ENCODE data around the gene DLGAP1. TPM values are rescaled to one million over a fixed set of nuclear protein-coding genes. Genes with fewer than 3 reads are reported as not detected.
A peak's percentile ranks its signal among the peaks of the same experiment; 100 is the strongest.

Gene DLGAP1
- total RNA-seq, 3 donors from 2014 or later: 0.96 to 17.6 (median 5.2) TPM

DNA sequence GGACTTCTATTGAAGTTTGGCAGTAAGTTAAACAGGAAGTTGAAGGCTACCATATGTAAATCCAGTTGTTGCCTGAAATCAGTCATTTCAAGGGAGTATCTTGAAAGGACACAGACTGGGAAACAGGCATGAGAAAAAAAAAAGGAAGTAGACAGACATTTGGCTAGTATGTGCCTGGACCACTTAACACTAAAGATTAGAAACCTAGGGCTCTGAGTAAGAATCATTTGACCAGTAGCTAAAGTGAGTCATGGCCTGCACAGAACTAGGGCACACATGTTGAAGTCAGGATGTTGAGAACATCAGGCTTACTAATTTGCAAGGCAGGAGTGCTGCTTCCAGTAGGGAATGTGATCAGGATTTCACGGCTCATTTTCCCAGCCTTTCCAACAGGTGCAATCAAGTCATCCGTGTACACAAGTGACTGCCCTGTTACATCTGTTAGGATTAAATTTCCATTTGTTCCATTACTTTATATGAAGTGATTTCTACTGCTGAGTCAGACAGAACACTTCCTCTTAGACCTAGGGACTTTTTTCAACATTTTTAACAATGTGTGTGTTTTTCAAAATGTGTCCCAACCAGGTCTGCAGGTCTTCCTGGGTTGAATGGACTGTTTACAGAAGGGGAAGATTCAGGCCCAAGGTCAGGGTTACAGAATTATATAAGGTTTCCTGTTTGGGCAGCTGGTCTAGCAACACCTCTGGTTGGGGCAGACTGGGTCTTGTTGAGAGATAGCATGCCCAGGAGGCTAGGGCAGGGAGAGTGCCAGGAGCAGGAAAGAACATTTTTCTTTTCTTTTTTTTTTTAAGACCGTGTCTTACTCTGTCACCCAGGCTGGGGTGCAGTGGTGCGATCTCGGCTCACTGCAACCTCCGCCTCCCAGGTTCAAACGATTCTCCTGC, 859.5 kb downstream of the DLGAP1 start:
- intact Hi-C loops (cut with DNase I; ENCODE audit: low total_unique reads): loop anchor here (10.0 kb wide), 1 partner anchor 331 kb away; the partner anchor contains the start of gene MYL12B
- peak in 2 of 3 donors; percentile 64 to 73 for TF ChIP-seq POLR2AphosphoS5 (IDR thresholded peaks at IDR 0.05)
- TF ChIP-seq POLR2A (IDR thresholded peaks at IDR 0.05): no peak
- no peak for TF ChIP-seq CTCF (IDR thresholded peaks at IDR 0.05)
- peak in 1 of 2 donors; percentile 45 for DNase-seq (ENCODE audit: low spot score in 2 of 2)

DNA sequence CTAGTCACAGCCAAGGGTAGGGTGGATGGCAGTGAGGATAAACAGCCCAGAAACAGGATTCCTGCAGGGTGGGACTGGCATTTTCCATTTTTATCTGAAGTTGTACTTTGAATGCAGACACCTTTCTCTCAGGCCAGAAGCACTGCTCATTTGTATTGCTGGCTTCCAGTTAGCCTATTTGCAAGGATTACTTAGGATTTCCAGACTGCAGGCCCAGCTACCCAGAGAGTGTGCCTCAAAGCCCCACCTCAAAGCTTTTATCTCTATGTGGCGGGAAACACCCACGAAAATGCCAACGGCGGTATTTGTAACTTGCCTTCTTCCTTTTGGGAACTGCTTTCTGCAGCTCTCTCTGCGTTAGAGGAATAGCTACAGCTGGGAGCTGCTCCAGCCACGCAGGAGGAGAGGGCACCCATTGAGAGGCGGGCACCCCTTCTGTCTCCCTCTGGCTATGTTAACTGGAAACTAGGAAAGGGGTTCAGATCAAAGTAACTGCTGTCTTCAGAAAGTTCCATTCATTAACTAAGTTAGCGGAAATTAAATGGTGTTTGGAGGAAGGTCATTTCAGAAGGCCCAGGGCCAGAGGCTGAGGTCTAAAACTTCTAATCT, 860.2 kb downstream of the DLGAP1 start:
- Histone ChIP-seq H3K27ac (peak overlapping the region; percentile 98), H3K36me3 (no peaks in the 10 kb centered on the region), H3K27me3 (no peaks in the 10 kb centered on the region), H3K4me1 (peaks cover 5 to 35% of the 10 kb centered on the region in 2 donors), H3K9me3 (no peaks in the 10 kb centered on the region), H3K4me3 (peak overlapping the region; percentile 47 to 68 (median 50))
- no peak for TF ChIP-seq POLR2AphosphoS5 (IDR thresholded peaks at IDR 0.05)
- TF ChIP-seq CTCF (IDR thresholded peaks at IDR 0.05): no peak
- TF ChIP-seq POLR2A (IDR thresholded peaks at IDR 0.05): peak; percentile 26
- peak in 1 of 2 donors; percentile 61 for DNase-seq (ENCODE audit: low spot score in 2 of 2)
- intact Hi-C loops (cut with DNase I; ENCODE audit: low total_unique reads): loop anchor here (10.0 kb wide), 1 partner anchor 330 kb away; the partner anchor contains the start of gene MYL12B

More for the DNA sequence above, 859.5 kb downstream of the DLGAP1 start:
- H3K9me3 ChIP-seq: no peaks in the 10 kb centered on the region
- peak overlapping the region; percentile 98 for H3K27ac ChIP-seq
- peak overlapping the region; percentile 47 to 68 (median 50) for H3K4me3 ChIP-seq
- H3K4me1 ChIP-seq: peaks cover 5 to 35% of the 10 kb centered on the region in 2 donors
- no peaks in the 10 kb centered on the region for H3K36me3 ChIP-seq
- H3K27me3 ChIP-seq: no peaks in the 10 kb centered on the region

- peak overlapping the region; percentile 47 to 68 (median 50) for H3K4me3 ChIP-seq
- H3K9me3 ChIP-seq: no peaks in the 10 kb centered on the region
- no peaks in the 10 kb centered on the region for H3K36me3 ChIP-seq
- peak; percentile 89 to 91 for DNase-seq (ENCODE audit: low spot score in 2 of 2)
- TF ChIP-seq CTCF (IDR thresholded peaks at IDR 0.05) (peak; percentile 89 to 95 (median 94)), POLR2A (IDR thresholded peaks at IDR 0.05) (no peak), POLR2AphosphoS5 (IDR thresholded peaks at IDR 0.05) (peak; percentile 77 to 89 (median 82))
- intact Hi-C loops (cut with DNase I; ENCODE audit: low total_unique reads): loop anchor here (2.0 to 10.0 kb wide), 2 partner anchors 145 to 329 kb away; partner anchors contain the start of gene MYL12B
- peak overlapping the region; percentile 98 for H3K27ac ChIP-seq
- H3K4me1 ChIP-seq: peaks cover 5 to 35% of the 10 kb centered on the region in 2 donors
- H3K27me3 ChIP-seq: no peaks in the 10 kb centered on the region
Observed at GRCh38 chr18:3593904-3594759, 861.0 kb downstream of the DLGAP1 start.

- Histone ChIP-seq H3K4me3 (peak overlapping the region; percentile 47 to 68 (median 50)), H3K27me3 (no peaks in the 10 kb centered on the region), H3K9me3 (no peaks in the 10 kb centered on the region), H3K27ac (peak overlapping the region; percentile 98), H3K36me3 (no peaks in the 10 kb centered on the region), H3K4me1 (peaks cover 3 to 35% of the 10 kb centered on the region in 2 donors)
- DNase-seq (ENCODE audit: low spot score in 2 of 2): peak in 1 of 2 donors; percentile 84
- TF ChIP-seq CTCF (IDR thresholded peaks at IDR 0.05): no peak
- TF ChIP-seq POLR2AphosphoS5 (IDR thresholded peaks at IDR 0.05): peak in 1 of 3 donors; percentile 15
- intact Hi-C loops (cut with DNase I; ENCODE audit: low total_unique reads): loop anchor here (2.0 to 10.0 kb wide), 2 partner anchors 145 to 329 kb away; partner anchors contain the start of gene MYL12B
Observed at GRCh38 chr18:3593381-3593903, 861.7 kb downstream of the DLGAP1 start.

Data from breast epithelium (tissue), 4 donors.